ENCODE data around the gene EML2.

- TF ChIP-seq, protein P1, sequence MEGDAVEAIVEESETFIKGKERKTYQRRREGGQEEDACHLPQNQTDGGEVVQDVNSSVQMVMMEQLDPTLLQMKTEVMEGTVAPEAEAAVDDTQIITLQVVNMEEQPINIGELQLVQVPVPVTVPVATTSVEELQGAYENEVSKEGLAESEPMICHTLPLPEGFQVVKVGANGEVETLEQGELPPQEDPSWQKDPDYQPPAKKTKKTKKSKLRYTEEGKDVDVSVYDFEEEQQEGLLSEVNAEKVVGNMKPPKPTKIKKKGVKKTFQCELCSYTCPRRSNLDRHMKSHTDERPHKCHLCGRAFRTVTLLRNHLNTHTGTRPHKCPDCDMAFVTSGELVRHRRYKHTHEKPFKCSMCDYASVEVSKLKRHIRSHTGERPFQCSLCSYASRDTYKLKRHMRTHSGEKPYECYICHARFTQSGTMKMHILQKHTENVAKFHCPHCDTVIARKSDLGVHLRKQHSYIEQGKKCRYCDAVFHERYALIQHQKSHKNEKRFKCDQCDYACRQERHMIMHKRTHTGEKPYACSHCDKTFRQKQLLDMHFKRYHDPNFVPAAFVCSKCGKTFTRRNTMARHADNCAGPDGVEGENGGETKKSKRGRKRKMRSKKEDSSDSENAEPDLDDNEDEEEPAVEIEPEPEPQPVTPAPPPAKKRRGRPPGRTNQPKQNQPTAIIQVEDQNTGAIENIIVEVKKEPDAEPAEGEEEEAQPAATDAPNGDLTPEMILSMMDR (conservative IDR thresholded peaks at IDR 0.05; ENCODE audit: low read depth, low read length) = no peak
- no peak for TF ChIP-seq EZH2phosphoT487 (IDR thresholded peaks at IDR 0.05; ENCODE audit: borderline replicate concordance, low read length)
These were observed 6.6 kb upstream of the EML2 start for GRCh38 chr19:45645631-45646344.
